ENCODE data around the gene FERMT3.

FERMT3 gene

GRCh38 chr11:64247729-64248531, 41.4 kb downstream of the FERMT3 start:
- DNase-seq (ENCODE audit: extremely low spot score): no peak
- CTCF ChIA-PET: interaction anchor here (0.9 to 4.6 kb wide), 6 partner anchors 17 to 60 kb away, joined by 3 to 134 read pairs (median 5); partner anchors contain the start of genes CATSPERZ and ESRRA
- POLR2A ChIA-PET: interaction anchor here (0.6 kb wide), 1 partner anchor 64 kb away, joined by 5 read pairs; no protein-coding TSS in a partner anchor
- TF ChIP-seq, protein P1, sequence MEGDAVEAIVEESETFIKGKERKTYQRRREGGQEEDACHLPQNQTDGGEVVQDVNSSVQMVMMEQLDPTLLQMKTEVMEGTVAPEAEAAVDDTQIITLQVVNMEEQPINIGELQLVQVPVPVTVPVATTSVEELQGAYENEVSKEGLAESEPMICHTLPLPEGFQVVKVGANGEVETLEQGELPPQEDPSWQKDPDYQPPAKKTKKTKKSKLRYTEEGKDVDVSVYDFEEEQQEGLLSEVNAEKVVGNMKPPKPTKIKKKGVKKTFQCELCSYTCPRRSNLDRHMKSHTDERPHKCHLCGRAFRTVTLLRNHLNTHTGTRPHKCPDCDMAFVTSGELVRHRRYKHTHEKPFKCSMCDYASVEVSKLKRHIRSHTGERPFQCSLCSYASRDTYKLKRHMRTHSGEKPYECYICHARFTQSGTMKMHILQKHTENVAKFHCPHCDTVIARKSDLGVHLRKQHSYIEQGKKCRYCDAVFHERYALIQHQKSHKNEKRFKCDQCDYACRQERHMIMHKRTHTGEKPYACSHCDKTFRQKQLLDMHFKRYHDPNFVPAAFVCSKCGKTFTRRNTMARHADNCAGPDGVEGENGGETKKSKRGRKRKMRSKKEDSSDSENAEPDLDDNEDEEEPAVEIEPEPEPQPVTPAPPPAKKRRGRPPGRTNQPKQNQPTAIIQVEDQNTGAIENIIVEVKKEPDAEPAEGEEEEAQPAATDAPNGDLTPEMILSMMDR (IDR thresholded peaks at IDR 0.05; ENCODE audit: control extremely low read depth, extremely low read depth, low read depth, missing control alignments): no peak

DNA sequence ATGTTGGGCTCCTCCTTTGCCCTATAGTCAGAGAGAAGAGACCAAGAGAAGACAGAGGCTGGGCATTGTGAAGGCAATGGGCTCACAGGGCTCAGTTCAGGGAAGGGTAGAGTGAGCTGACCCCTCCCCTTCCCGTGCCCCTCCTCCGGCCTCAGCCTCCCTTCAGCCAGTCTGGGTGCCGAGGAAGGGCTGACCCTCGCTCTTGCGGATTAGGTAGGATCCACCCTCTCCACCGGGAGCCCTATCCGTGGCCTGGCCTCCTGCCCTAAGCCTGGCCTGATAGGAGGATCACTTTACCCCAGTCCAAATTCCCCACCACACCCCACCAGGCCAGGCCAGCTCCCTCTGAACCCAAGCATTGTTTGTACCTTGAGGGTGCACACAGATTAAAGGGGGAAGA, 42.1 kb downstream of the FERMT3 start:
- POLR2A ChIA-PET: interaction anchor here (0.6 kb wide), 2 partner anchors 21 to 64 kb away, joined by 3 to 5 read pairs; no protein-coding TSS in a partner anchor
- CTCF ChIA-PET: interaction anchor here (1.1 to 4.6 kb wide), 3 partner anchors 17 to 54 kb away, joined by 4 to 134 read pairs (median 48); partner anchors contain the start of genes CATSPERZ and ESRRA
- TF ChIP-seq, protein P1 (IDR thresholded peaks at IDR 0.05; ENCODE audit: control extremely low read depth, extremely low read depth, low read depth, missing control alignments): no peak
- DNase-seq (ENCODE audit: extremely low spot score): no peak

DNA sequence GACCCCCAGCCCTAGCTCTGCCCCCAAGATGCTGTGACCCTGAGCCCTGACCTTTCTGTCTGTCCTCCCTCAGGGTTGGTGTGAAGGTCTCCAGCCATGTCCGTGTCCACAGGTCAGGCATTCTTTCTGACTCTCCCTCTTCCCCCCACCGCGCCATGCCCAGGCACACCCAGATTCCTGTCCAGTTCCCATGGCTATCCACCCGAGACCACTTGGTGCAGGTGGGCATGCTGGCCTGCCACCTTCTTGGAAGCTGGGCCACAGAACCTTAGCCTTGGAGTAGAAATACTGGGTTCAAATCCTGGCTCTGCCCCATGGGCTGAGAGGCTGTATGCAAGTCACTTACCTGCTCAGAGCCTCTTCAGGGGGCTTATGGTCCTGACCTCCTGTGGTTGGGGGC, 42.5 kb downstream of the FERMT3 start:
- ChIA-PET POLR2A (interaction anchor here (0.6 kb wide), 1 partner anchor 21 kb away, joined by 3 read pairs; no protein-coding TSS in a partner anchor), CTCF (interaction anchor here (0.9 to 4.6 kb wide), 6 partner anchors 13 to 54 kb away, joined by 4 to 134 read pairs (median 17); partner anchors contain the start of genes CATSPERZ, ESRRA and FERMT3)
- no peak for DNase-seq (ENCODE audit: extremely low spot score)
- TF ChIP-seq, protein P1 (IDR thresholded peaks at IDR 0.05; ENCODE audit: control extremely low read depth, extremely low read depth, low read depth, missing control alignments): no peak

DNA sequence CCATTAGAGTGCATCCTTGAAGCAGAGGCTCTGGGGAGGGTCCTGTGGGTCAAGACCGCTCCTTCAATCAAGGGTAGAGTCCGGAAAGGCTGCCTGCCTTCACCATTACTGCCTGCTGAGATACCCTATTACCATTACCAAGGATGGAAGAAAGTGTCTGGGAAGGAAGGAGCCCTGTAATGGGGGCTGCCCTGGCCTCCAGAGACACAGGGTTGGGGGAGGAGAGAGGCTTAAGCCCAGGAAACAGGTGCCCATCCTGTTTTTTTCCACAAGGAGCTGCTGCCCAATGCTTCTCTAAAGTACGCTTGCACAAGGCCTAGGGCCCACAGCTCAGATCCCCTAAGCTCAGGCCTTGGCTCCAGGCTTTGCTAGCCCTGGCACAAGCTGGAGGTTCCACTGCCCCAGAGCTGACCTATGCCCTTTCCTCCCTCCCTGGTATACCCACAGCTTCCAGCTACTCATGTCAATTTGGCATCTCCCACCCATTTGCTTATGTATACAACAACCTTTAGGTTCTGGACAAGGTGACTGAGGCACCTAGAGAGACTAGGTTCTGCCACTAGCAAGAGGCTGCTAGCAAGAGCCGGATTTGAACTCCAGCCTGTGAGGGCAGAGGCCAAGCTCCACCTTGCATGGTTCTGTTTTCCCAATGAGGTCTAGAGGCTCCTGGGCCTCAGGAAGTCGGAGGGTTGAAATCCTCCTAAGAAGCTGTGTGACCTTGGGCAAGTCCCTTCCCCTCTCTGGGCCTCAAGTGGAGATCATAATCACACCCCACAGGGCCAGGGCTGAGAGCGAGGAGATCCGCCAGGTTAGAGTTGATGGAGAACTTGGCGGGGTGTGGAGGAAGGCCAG, 43.3 kb downstream of the FERMT3 start:
- no peak for DNase-seq (ENCODE audit: extremely low spot score)
- TF ChIP-seq, protein P1 (IDR thresholded peaks at IDR 0.05; ENCODE audit: control extremely low read depth, extremely low read depth, low read depth, missing control alignments): no peak
- ChIA-PET CTCF (interaction anchor here (0.8 to 4.6 kb wide), 17 partner anchors 9 to 83 kb away, joined by 3 to 134 read pairs (median 5); partner anchors contain the start of genes CATSPERZ, ESRRA, FERMT3 and FKBP2), POLR2A (no interaction called here)

DNA sequence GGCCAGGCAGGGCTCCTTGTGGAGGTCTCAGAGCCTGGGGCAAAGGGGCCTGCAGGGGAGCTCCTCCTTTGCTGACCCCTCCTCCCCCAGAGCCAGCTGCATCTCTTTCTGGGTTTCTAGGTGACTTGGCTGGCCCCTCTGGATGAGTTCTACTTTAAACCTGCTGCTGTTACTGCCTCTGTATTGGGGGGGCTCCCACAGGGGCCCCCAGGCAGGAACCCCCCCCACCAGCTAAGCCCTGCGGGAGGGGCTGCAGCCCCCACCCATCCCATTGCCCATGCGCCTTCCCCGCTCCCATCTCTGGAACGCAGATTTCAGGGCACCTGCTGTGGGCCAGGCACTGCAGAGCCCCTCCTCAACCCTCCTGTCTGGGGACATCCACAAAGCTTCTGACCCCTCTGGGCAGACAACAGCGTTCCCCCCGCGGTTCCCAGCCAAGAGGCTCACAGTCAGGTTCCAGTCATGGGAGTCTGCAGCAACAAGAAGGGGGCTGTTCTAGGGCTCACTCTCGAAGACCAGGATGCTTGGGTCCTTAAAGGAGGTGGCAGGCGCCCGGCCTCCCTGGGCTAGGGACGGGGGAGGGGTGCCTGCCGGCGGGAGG, 44.0 kb downstream of the FERMT3 start:
- no peak for DNase-seq (ENCODE audit: extremely low spot score)
- TF ChIP-seq, protein P1 (IDR thresholded peaks at IDR 0.05; ENCODE audit: control extremely low read depth, extremely low read depth, low read depth, missing control alignments): no peak
- CTCF ChIA-PET: interaction anchor here (0.7 to 4.6 kb wide), 18 partner anchors 9 to 82 kb away, joined by 3 to 134 read pairs (median 4); partner anchors contain the start of genes CATSPERZ, ESRRA, FERMT3 and FKBP2
- POLR2A ChIA-PET: interaction anchor here (0.5 kb wide), 1 partner anchor 529 kb away, joined by 3 read pairs; no protein-coding TSS in a partner anchor
